ENCODE data around the gene SLC25A45. TPM values are rescaled to one million over a fixed set of nuclear protein-coding genes. Genes with fewer than 3 reads are reported as not detected.

SLC25A45 gene
- total and polyA plus RNA-seq, 2 donors (not counting 1 experiment from before 2014, with no cell fraction given) = 16.4 to 80.6 TPM

DNA sequence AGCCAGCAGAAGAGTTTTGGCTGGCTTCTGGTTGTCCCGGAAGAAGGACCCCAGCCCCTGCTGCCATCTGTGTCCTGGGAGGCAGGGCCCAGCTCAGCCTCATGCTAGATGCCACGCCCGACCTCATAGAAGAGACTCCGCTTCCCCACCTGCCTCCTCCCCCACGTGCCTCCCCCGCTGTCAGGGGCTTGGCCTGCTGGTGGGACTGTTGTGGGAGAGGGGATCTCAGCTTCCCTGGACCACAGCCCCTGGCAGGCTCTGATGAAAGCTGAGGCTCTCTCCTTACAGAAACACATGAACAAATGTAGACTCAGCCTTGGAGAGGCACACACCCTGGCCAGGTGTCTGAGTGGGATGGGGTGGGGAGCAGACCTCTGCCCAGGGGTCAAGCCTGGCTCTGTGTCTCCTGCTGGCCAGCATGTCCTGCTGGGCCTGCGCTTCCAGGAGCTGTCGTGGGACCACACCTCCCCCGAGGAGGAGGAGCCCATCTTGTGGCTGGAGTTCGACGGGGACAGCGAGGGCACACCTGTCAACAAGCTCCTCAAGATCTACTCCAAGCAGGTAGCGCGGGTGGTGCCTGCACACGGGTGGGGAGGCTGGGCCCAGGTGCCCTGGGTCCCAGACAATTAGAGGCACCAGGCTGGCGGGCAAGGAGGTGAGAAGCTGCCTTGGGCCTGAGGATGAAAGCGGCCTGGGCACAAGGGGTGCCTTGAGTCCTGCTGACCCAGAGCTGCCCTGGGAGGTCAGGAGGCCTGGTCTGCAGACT lies 18.0 kb upstream of the SLC25A45 start:
- DNase-seq (no peak), ATAC-seq (ENCODE audit: low read depth) (no peak)
- H3K36me3 ChIP-seq (replicated peaks in 1 of 2; ENCODE audit: control extremely low read depth in 1 of 2, control insufficient read depth in 1 of 2, extremely low read depth in 1 of 2, insufficient read depth in 2 of 2, low read length in 1 of 2) = peaks cover 0 to 60% of the 10 kb centered on the region in 2 experiments
- Mint-ChIP-seq H3K4me1 (peaks cover 24% of the 10 kb centered on the region), H3K27me3 (no peaks in the 10 kb centered on the region), H3K4me3 (no peak overlapping the region), H3K27ac (no peak overlapping the region), H3K9me3 (ENCODE audit: insufficient read depth) (no peaks in the 10 kb centered on the region)
- no peaks in the 10 kb centered on the region for H4K20me1 ChIP-seq (ENCODE audit: control insufficient read depth, insufficient read depth, low read length, poor library complexity, severe bottlenecking)
- H3K27me3 ChIP-seq (replicated peaks in 1 of 4; ENCODE audit: control extremely low read depth in 1 of 4, control insufficient read depth in 3 of 4, insufficient read depth in 4 of 4, low read length in 3 of 4) = no peaks in the 10 kb centered on the region
- H3K79me2 ChIP-seq (ENCODE audit: control insufficient read depth, insufficient read depth, low read length) = peaks cover 12% of the 10 kb centered on the region
- ChIA-PET POLR2A (interaction anchor here (0.5 kb wide), 1 partner anchor 125 kb away, joined by 3 read pairs; no protein-coding TSS in a partner anchor), CTCF (no interaction called here)
- H2AFZ ChIP-seq (ENCODE audit: insufficient read depth, low read depth, low read length, poor library complexity, severe bottlenecking) = no peak overlapping the region
- intact Hi-C loops (cut with micrococcal nuclease) = no loop called here
- H3K9ac ChIP-seq (ENCODE audit: low read length) = no peak overlapping the region
- TF ChIP-seq EZH2 (IDR thresholded peaks at IDR 0.05; ENCODE audit: borderline replicate concordance, insufficient read depth, low read depth, low read length, poor library complexity, severe bottlenecking) = no peak
- TF ChIP-seq, protein P1, sequence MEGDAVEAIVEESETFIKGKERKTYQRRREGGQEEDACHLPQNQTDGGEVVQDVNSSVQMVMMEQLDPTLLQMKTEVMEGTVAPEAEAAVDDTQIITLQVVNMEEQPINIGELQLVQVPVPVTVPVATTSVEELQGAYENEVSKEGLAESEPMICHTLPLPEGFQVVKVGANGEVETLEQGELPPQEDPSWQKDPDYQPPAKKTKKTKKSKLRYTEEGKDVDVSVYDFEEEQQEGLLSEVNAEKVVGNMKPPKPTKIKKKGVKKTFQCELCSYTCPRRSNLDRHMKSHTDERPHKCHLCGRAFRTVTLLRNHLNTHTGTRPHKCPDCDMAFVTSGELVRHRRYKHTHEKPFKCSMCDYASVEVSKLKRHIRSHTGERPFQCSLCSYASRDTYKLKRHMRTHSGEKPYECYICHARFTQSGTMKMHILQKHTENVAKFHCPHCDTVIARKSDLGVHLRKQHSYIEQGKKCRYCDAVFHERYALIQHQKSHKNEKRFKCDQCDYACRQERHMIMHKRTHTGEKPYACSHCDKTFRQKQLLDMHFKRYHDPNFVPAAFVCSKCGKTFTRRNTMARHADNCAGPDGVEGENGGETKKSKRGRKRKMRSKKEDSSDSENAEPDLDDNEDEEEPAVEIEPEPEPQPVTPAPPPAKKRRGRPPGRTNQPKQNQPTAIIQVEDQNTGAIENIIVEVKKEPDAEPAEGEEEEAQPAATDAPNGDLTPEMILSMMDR (IDR thresholded peaks at IDR 0.05) = no peak
- H3K4me1 ChIP-seq (ENCODE audit: control insufficient read depth in 2 of 2, insufficient read depth in 2 of 2, low read length in 2 of 2) = peaks cover 23 to 28% of the 10 kb centered on the region in 2 donors
- no peak overlapping the region for H3K4me2 ChIP-seq (replicated peaks; ENCODE audit: low read depth, low read length, poor library complexity, severe bottlenecking)
- H3K9me3 ChIP-seq (ENCODE audit: control extremely low read depth in 1 of 3, control insufficient read depth in 2 of 3, insufficient read depth in 1 of 3, low read length in 2 of 3) = no peaks in the 10 kb centered on the region
- 97% methylated on average over 12 of the region's 17 CpGs for WGBS (ENCODE audit: insufficient coverage)
- H3K4me3 ChIP-seq (ENCODE audit: control extremely low read depth in 1 of 5, extremely low read depth in 1 of 5, insufficient read depth in 1 of 5, low read depth in 2 of 5, low read length in 4 of 5) = no peak overlapping the region
- H3K27ac ChIP-seq (ENCODE audit: low read length in 2 of 2) = peak overlapping the region in 1 of 2 donors; percentile 4

DNA sequence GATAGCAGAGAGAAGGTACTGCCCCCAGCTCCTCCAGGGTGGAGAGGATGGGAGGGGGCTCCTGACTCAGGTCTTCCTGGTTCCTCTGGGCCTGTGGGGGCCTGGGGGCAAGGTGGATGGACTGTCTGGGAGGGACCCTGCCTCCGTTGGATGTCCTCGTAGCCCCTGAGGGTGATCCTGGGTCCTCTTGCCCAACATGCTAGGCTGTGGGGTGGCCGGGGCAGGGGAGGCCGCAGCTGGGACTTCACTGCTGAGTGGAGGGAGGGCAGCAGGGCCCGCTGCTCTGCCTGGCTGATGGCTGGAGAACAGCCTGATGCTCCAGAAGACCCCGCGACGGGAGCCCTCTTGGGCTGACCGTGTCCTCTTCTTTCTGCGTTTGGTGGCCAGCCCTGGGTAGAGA lies 17.4 kb upstream of the SLC25A45 start:
- Histone ChIP-seq H3K9ac (ENCODE audit: low read length) (no peak overlapping the region), H4K20me1 (ENCODE audit: control insufficient read depth, insufficient read depth, low read length, poor library complexity, severe bottlenecking) (no peaks in the 10 kb centered on the region), H3K4me2 (replicated peaks; ENCODE audit: low read depth, low read length, poor library complexity, severe bottlenecking) (no peak overlapping the region), H3K79me2 (ENCODE audit: control insufficient read depth, insufficient read depth, low read length) (peaks cover 14% of the 10 kb centered on the region), H3K27ac (ENCODE audit: low read length in 2 of 2) (no peak overlapping the region), H3K27me3 (replicated peaks in 1 of 4; ENCODE audit: control extremely low read depth in 1 of 4, control insufficient read depth in 3 of 4, insufficient read depth in 4 of 4, low read length in 3 of 4) (no peaks in the 10 kb centered on the region), H2AFZ (ENCODE audit: insufficient read depth, low read depth, low read length, poor library complexity, severe bottlenecking) (no peak overlapping the region), H3K4me1 (ENCODE audit: control insufficient read depth in 2 of 2, insufficient read depth in 2 of 2, low read length in 2 of 2) (peaks cover 18 to 22% of the 10 kb centered on the region in 2 donors), H3K4me3 (ENCODE audit: control extremely low read depth in 1 of 5, extremely low read depth in 1 of 5, insufficient read depth in 1 of 5, low read depth in 2 of 5, low read length in 4 of 5) (no peak overlapping the region), H3K9me3 (ENCODE audit: control extremely low read depth in 1 of 3, control insufficient read depth in 2 of 3, insufficient read depth in 1 of 3, low read length in 2 of 3) (no peaks in the 10 kb centered on the region), H3K36me3 (replicated peaks in 1 of 2; ENCODE audit: control extremely low read depth in 1 of 2, control insufficient read depth in 1 of 2, extremely low read depth in 1 of 2, insufficient read depth in 2 of 2, low read length in 1 of 2) (peaks cover 0 to 58% of the 10 kb centered on the region in 2 experiments)
- POLR2A ChIA-PET = no interaction called here
- WGBS (ENCODE audit: insufficient coverage) = 100% methylated on average over 10 of the region's 10 CpGs
- no peak for ATAC-seq (ENCODE audit: low read depth)
- no peak overlapping the region for H3K4me3 Mint-ChIP-seq
- DNase-seq = no peak
- no peaks in the 10 kb centered on the region for H3K27me3 Mint-ChIP-seq
- no peaks in the 10 kb centered on the region for H3K9me3 Mint-ChIP-seq (ENCODE audit: insufficient read depth)
- TF ChIP-seq EZH2 (IDR thresholded peaks at IDR 0.05; ENCODE audit: borderline replicate concordance, insufficient read depth, low read depth, low read length, poor library complexity, severe bottlenecking) = no peak
- TF ChIP-seq, protein P1 (IDR thresholded peaks at IDR 0.05) = no peak
- intact Hi-C loops (cut with micrococcal nuclease) = no loop called here
- peaks cover 20% of the 10 kb centered on the region for H3K4me1 Mint-ChIP-seq
- CTCF ChIA-PET = no interaction called here
- no peak overlapping the region for H3K27ac Mint-ChIP-seq

Data from B cell (primary cell).